ENCODE measurements around the gene LRRN2.

- no peak for TF ChIP-seq EZH2 (IDR thresholded peaks at IDR 0.05; ENCODE audit: low read depth)
- TF ChIP-seq, protein P1, sequence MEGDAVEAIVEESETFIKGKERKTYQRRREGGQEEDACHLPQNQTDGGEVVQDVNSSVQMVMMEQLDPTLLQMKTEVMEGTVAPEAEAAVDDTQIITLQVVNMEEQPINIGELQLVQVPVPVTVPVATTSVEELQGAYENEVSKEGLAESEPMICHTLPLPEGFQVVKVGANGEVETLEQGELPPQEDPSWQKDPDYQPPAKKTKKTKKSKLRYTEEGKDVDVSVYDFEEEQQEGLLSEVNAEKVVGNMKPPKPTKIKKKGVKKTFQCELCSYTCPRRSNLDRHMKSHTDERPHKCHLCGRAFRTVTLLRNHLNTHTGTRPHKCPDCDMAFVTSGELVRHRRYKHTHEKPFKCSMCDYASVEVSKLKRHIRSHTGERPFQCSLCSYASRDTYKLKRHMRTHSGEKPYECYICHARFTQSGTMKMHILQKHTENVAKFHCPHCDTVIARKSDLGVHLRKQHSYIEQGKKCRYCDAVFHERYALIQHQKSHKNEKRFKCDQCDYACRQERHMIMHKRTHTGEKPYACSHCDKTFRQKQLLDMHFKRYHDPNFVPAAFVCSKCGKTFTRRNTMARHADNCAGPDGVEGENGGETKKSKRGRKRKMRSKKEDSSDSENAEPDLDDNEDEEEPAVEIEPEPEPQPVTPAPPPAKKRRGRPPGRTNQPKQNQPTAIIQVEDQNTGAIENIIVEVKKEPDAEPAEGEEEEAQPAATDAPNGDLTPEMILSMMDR (conservative IDR thresholded peaks at IDR 0.05), result peak; percentile 30; the same call in 1 of the 2 replicates
Measured at GRCh38 chr1:204692325-204692840, 6.8 kb upstream of the LRRN2 start.

All from PC-9 (cell line).